T-helper 22 cell (primary cell): ENCODE measurements around the gene RSPH3.
A peak's percentile ranks its signal among the peaks of the same experiment; 100 is the strongest.
"Not testable (repeated sequence)": the region's sequence is repeated elsewhere in the genome, so short reads cannot be mapped to it uniquely, and the experiment has no call there.

Source experiments
- DNase-seq: peaks from one replicate; pipeline ENCODE4 v3.0.0-alpha.2; 2020; ENCODE audit warnings: low read depth

Gene RSPH3

DNA sequence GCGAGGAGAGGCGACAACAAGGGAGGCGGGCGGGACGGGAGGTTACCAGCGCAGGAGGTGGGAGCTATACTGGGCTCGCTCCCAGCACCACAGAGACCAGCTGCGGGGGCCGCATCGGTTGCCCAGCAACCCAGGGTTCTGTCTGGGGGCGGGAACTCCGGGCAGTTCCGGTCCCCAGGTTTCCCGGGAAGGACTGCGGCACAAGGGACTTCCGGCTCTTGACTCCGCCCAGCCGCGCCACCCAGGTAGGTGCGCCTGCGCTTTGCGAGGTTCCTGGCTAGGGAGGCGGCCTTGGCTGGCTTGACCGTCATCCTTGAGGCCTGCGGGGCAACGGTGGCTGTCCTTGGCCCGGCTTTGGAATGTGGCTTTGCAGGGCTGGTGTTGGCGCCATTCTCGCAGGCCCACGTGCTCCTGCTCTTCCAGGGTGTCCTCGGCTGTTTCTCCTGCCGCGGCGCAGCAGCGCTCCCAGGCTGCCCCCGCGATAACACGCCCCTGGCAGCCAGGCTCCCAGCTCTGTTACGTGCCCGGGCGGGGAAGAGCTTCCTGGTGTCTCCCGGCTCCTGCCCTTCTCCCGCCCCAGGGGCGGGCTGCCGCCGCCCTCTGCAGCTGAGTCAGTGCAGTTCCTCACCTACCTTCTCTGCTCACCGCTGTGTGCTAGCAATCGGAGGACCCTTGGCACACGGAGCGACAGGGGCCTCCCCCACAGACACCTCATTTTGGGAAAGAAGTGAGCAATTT, at the start of gene RSPH3:
RSPH3 (minus strand) TSS at position 537 of the 738 bp plus-strand sequence. CDS start 652 bp downstream, outside the sequence.
- peak; percentile 80 for DNase-seq

- DNase-seq = no peak
Measured at GRCh38 chr6:159047891-159048685, 48.1 kb upstream of the RSPH3 start.

- no peak for DNase-seq
Measured at GRCh38 chr6:159045801-159046200, 45.8 kb upstream of the RSPH3 start.

GRCh38 chr6:159044899-159045727, 45.1 kb upstream of the RSPH3 start, which contains the start of gene TAGAP:
TAGAP (minus strand) TSS chr6:159044991; CDS start chr6:159044146, 845 bp downstream.
- DNase-seq = peak; percentile 86

DNA sequence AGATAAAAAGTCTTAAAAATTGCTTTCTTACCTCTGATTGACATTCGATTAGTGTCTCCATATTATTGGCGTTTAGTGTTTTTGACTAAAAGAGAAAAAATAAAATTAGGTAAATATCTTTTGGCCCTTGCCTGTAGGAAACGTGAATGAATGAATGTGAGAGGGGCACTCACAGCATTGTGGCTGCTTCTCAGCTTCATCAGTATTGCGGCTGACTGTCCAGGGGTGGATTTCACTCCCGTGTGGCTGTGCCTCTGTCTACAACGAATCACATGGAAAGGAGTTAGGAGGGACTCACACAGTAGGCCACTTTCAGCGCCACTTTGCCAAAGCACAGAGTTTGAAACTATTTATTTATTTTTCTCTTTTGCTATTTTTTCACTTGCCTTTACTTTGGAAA, 43.9 kb upstream of the RSPH3 start:
- DNase-seq = no peak

GRCh38 chr6:159043251-159043650, 43.2 kb upstream of the RSPH3 start:
- no peak for DNase-seq

- no peak for DNase-seq
Measured at GRCh38 chr6:159042826-159043181, 42.8 kb upstream of the RSPH3 start.

- peak; percentile 65 for DNase-seq
Measured at GRCh38 chr6:159042003-159042825, 42.2 kb upstream of the RSPH3 start.

- no peak for DNase-seq
Measured at GRCh38 chr6:159041181-159041580, 41.2 kb upstream of the RSPH3 start.

- no peak for DNase-seq
Measured at GRCh38 chr6:159039885-159040258, 39.9 kb upstream of the RSPH3 start.

DNA sequence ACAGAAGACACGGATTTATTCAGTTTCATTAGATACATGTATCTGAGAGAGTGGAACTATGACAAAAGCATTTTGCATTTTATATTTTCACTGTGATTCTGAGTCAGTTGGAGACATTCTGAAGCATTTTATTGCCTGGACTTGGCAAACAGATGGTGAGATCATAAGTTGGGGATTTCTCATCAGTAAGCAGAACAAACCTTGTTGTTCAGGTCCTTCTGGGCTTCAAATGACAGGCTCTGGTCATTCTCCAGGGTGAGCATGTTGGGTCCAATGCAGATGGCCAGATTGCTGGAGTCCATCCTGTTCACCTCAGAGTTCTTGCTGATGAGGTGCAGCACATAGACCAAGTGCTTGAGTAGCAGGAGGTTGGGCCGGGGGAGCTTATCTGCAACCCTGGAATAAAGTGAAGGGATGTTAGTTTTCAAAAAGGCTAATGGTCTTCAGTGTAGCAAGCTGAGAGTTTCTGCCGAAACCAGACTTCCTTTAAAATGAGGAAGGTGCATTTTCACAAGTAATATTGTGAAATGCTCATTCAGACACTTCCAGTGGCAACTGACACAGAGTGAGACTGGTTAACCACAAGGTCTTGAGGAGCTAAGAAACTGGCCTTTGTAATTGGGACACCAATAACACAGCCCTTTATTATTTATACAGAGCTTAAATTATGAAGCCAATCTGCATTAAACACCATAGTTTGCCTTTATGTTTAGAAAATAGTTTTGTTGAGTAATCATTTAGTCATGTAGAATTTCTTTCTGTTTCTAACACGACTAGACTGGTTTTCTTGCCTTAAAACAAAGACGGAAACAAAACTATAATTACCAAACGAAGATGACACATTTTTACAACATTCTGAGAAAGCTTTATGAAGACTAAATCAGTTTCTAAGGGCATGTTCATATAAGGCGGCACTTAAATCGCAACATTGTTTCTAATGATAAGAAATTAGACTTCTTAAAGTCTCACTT, 39.2 kb upstream of the RSPH3 start:
- no peak for DNase-seq

- DNase-seq = not testable (repeated sequence)
Measured at GRCh38 chr6:159038318-159038717, 38.3 kb upstream of the RSPH3 start.

- no peak for DNase-seq
Measured at GRCh38 chr6:159037756-159038290, 37.8 kb upstream of the RSPH3 start.

DNA sequence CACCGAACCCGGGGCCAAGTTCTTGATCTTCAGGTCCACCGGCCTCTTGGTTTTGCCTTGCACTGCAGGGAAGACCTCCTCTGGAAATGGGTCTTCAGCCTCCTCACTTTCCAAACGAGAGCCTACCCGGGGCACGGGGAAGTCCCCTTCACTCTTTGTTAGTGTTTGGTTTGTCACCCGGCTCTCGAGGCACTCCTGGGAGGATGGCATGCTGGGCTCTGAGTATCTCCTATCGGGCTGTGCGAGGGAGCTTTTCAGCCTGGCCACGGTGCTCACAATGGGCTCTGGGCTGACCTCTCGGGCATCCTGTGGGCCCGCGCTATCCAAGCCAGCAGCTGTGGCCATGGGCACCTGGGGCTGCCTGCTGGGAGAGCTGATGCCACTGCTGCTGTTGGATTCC, 36.7 kb upstream of the RSPH3 start:
- no peak for DNase-seq

- DNase-seq = no peak
Measured at GRCh38 chr6:159035891-159036290, 35.9 kb upstream of the RSPH3 start.

GRCh38 chr6:159033160-159034049, 33.4 kb upstream of the RSPH3 start:
- DNase-seq = no peak

DNA sequence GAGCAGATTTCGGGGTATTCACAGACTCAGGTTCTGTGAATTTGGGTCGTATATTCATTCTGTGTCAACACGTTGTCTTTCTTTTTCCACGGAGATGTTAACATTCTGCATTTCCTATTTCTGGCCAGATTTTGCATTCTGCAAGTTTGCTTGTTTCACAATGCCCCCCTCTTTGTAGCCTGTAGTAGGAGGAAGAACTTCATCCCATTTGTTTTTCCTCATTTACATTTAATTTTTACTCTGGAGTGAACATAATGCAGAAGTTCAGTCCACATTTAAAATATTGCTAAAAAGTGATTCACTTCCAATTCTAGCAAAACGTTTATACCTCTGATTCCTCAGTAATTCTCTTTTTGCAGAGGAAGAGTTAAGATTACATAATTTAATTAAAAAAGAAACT, 31.8 kb upstream of the RSPH3 start:
- no peak for DNase-seq

- DNase-seq = no peak
Measured at GRCh38 chr6:159030168-159030567, 30.2 kb upstream of the RSPH3 start.

DNA sequence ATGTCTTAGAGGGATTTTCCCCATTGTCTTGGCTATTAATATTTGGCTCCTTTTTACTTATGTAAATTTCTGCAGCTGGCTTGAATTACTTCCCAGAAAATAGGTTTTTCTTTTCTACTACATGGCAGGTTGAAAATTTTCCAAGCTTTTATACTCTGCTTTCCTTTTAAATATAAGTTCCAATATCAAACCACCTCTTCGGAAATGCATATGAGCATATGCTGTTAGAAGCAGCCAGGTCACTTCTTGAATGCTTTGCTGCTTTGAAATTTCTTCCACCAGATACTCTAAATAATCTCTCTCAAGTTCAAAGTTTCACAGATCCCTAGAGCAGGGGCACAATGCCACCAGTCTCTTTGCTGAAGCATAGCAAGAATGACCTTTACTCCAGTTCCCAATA, 25.2 kb upstream of the RSPH3 start:
- DNase-seq = not testable (repeated sequence)
